SH-SY5Y (cell line): ENCODE data around the gene FKBP3.

ENCODE experiments used
- GATA2 ChIP-seq: IDR thresholded peaks from 2 replicates; pipeline ENCODE4 v1.6.1; 2011; ENCODE audit warnings: mild to moderate bottlenecking, low read depth, low read length
- GATA3 ChIP-seq: IDR thresholded peaks from 2 replicates; pipeline ENCODE4 v1.6.1; 2011; ENCODE audit warnings: low read depth, mild to moderate bottlenecking, low read length, moderate library complexity

GRCh38 chr14:45177076-45177475, 42.8 kb upstream of the FKBP3 start:
- TF ChIP-seq GATA2 (no peak), GATA3 (no peak)
